ENCODE measurements around the gene COL6A2.
"Not testable (repeated sequence)": the region's sequence is repeated elsewhere in the genome, so short reads cannot be mapped to it uniquely, and the experiment has no call there.

Gene COL6A2

GRCh38 chr21:46157987-46158451 is 60.1 kb downstream of the COL6A2 start:
- no peak for DNase-seq

GRCh38 chr21:46158666-46159300 is 60.9 kb downstream of the COL6A2 start:
- DNase-seq, result no peak

- DNase-seq, result no peak
Observed at GRCh38 chr21:46159390-46159789, 61.5 kb downstream of the COL6A2 start.

- no peak for DNase-seq
Observed at GRCh38 chr21:46159841-46160656, 62.1 kb downstream of the COL6A2 start.

- DNase-seq, result no peak
Observed at GRCh38 chr21:46160657-46160906, 62.7 kb downstream of the COL6A2 start.

GRCh38 chr21:46160907-46161632 is 63.2 kb downstream of the COL6A2 start:
- DNase-seq, result no peak

- no peak for DNase-seq
Observed at GRCh38 chr21:46161633-46162592, 64.0 kb downstream of the COL6A2 start.

- no peak for DNase-seq
Observed at GRCh38 chr21:46163380-46163779, 65.5 kb downstream of the COL6A2 start.

- DNase-seq, result no peak
Observed at GRCh38 chr21:46165098-46165497, 67.2 kb downstream of the COL6A2 start.

GRCh38 chr21:46168238-46168637 is 70.3 kb downstream of the COL6A2 start:
- DNase-seq, result no peak

GRCh38 chr21:46168659-46169386 is 70.9 kb downstream of the COL6A2 start:
- no peak for DNase-seq

- not testable (repeated sequence) for DNase-seq
Observed at GRCh38 chr21:46170436-46171193, 72.7 kb downstream of the COL6A2 start.

GRCh38 chr21:46171585-46171984 is 73.7 kb downstream of the COL6A2 start:
- DNase-seq, result no peak

- DNase-seq, result no peak
Observed at GRCh38 chr21:46171996-46172862, 74.3 kb downstream of the COL6A2 start.

- no peak for DNase-seq
Observed at GRCh38 chr21:46172863-46173528, 75.1 kb downstream of the COL6A2 start.

GRCh38 chr21:46173573-46173972 is 75.7 kb downstream of the COL6A2 start:
- DNase-seq, result no peak

GRCh38 chr21:46176443-46177129 is 78.7 kb downstream of the COL6A2 start:
- not testable (repeated sequence) for DNase-seq

- DNase-seq, result no peak
Observed at GRCh38 chr21:46178961-46179360, 81.0 kb downstream of the COL6A2 start.
